Stimulated activated CD4-positive, alpha-beta T cell treated with anti-CD3 and anti-CD28 coated beads, Interleukin-1b, Interleukin-23, amount 100 ng/mL, for 24 hours (primary cell): ENCODE data around the gene CDH4.

Experiments
- DNase-seq, 4 experiments: peaks; one replicate each; pipeline ENCODE4 v3.0.0-alpha.2; 2020; ENCODE audit warnings: low read depth in 4 of 4, low spot score in 1 of 4

Gene CDH4

DNA sequence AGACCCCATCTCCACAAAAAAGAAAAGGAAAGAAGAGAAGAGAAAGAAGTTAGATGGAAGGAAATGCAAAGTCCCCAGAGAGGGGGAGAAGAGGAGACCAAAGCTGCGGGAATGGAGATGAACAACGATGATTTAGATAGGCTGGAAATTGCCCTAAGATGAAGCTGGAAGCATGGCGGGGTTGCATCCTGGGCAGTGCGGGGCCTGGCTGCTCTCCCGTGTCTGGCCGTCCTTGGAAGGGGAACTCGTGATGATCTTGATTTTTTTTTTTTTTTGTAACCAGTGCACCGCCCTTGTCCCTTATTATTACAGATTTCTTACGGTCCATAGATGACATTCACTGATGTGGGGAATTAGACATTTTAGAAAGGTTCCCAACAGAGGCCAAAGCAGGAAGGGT, 276.5 kb downstream of the CDH4 start:
- no peak for DNase-seq

GRCh38 chr20:61529354-61529753, 277.3 kb downstream of the CDH4 start:
- no peak for DNase-seq

GRCh38 chr20:61531553-61532345, 279.7 kb downstream of the CDH4 start:
- DNase-seq, result no peak

DNA sequence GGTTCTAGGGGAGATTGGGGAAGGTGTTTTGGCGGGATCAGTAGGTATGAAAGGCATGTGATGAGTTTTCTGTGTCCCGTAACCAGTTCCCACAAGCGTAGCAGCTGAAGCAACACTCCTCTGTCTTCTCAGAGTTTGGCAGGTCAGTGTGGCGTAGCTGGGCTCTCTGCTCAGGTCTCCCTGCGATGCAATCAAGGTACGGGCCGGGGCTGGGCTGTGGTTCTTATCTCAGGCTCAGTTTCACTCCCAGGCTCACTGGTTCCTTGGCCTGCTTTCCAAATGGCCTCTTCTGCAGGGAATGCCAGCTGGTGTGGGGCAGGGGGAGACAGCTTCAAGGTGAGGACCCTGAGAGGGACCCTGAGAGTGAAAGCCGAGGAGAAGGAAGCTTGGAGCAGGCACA, 280.7 kb downstream of the CDH4 start:
- no peak for DNase-seq

DNA sequence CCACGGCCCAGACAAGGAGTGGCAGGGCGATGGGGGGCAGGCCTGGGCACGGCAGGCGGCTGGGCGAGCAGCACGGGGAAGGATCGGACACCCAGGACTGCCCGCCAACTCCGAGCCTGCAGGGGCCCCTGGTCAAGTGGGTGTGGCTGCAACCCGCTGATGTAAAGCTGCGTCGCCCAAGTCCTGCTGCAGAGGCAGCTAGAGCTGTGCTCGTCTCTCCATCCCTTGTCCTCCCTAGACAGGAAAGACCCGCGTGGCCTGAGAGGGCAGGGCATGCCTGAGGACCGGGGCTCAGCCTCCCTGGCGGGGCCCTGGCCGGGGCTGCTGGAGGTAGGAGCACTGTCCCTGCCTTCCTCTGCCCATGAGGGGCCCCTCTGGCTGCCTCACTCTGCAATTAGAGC, 281.2 kb downstream of the CDH4 start:
- DNase-seq, result no peak

GRCh38 chr20:61534346-61534745, 282.3 kb downstream of the CDH4 start:
- no peak for DNase-seq

DNA sequence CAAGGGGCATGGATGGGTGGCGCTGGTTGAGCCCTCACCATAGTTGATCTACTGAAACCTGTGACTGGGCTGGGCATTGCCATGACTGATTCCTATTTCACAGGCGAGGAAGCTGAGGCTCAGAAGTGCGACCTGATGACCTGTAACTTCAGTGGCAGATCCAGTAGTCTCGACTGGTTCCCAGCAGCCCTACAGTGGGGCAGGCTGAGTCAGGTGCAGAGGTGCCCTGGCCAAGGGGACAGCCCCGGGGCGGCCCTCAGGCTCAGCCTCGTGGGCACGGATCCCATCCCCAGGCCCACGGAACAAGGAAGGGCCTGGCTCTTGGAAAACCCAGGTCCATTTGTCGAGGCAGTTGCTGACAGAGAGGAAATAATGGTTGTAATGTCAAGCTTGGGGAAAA, 283.0 kb downstream of the CDH4 start:
- no peak for DNase-seq

DNA sequence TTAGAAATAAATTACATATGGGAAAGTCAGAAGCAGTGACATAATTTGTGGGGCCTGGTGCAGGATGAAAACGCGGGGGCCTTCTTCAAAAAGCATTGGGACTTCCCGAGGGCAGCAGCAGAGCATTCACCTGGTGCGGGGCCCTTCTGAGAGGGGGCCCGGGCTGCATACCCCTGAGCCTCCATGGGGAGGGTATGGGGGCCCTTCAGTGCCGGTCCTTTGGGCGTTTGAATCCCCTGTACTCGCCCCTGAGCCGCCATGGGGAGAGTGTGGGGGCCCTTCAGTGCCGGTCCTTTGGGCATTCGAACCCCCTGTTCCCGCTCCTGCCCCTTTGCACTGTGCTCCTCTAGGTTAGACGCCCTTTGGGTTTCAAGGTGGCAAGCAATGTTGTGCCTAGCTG, 283.5 kb downstream of the CDH4 start:
- no peak for DNase-seq

DNA sequence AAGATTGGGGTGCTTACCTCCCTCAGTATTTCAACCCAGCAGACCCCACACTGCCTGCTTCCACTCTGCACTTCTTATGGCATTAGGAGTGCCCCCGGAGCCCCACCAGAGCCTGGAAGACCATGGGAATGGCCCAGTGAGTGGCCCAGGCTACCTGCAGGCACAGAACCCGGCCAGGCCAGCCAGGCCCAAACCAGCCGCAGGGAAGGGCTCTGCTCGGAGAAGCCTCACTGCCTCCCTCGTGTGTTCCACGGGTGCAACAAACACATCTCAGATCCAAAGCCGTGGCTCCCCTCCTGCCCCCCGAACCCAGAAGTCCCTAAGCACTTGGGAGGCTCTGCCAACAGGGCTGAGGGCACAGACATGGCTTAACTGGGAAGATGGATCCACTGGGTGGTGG, 283.9 kb downstream of the CDH4 start:
- no peak for DNase-seq

DNA sequence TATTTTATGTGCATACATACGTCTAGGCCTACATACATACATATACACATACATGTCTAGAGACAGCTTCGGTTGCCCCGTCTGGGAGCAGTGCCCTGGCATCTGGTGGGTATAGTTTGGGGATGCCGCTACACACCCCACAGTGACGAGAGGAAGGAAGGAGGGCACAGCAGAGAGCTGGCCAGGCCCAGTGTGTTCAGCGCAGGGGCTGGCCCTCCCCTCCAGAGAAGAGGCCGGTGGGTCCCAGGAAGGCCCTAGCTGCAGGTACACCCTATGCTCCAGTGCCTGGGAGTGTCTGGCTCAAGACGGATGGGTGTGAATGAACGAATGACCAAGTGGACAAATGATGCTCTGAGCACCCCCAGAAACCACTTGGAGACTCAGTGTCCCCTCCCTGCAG, 284.6 kb downstream of the CDH4 start:
- no peak for DNase-seq

DNA sequence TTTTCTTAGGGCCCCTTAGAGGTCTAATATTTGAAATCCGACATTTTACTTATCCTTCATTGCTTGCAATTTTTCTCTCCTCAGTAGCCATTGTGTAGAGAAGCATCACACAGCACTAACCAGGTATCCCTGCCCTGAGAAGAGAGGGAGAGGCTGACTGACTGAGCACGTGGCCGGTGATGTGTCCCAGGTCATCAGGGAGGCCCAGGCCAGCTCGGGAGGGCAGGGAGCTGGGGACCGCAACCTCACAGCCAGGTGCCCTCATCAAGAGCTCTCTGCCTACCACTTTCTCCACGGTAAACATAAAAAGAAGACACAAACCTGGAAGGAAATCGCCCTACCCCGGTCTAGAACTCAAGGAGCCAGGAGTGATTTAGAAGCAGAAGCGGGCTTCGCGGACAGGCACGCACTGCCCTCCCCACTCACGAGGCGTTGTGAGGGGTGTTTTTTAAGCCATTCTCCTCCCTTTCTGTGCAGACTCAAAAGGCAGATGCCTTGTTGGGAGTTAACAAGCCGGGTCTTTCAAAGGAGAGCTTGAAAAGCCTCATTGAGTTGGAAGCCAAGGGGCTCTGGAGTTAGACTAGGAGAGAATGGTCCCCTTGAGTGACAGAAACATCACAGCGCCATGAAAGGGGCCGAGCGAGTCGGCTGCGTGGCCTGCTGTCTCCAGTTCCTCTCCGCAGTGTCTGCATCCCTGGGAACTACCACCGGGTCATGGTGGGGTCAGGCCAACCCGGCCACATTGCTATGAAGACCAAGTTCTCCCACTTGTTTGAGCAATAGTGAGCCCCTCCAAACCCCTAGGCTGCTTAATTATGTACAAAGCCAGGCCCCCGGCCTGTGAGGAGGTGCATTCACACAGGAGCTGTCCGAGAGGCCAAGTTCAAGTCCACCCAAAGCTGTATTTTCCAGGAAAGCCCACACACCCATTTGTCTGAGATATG, 285.4 kb downstream of the CDH4 start:
- DNase-seq, result no peak

DNA sequence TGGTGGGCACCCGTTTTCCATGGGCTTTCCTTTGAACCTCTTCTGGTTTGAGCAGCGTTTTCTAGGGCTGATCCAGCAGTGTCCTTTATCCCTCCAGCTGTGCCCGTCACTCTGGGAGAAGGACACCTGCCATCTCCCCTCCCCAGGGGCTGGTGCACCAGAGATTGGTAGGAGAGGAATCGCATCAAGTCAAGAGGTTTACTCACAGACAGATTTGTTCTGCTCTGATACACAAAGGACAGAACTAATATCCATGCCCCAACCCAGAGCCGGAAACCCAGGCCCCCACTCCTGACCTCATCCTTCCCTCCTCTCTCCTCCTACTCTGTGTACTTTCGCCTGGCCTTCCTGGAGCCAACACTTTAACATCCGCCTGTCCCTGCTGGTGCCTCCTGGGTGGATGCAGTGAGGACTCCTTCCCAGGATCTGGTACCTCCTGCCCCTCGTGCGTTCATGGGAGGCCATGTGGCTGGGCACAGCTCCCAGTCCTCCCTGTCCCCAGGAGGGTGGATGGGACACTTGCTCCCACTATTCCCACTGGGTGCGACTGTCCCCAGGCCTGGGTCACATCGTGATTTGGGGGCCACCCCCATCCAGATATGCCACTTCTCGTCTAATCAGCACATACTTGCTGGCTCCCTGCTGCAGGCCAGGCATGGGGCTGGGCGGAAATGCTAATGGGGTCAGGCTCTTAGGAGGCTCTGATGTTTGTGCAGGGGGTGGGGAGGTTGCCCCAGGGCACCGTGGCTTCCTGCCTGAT, 286.3 kb downstream of the CDH4 start:
- no peak for DNase-seq

GRCh38 chr20:61538943-61539265, 286.8 kb downstream of the CDH4 start:
- DNase-seq, result no peak

DNA sequence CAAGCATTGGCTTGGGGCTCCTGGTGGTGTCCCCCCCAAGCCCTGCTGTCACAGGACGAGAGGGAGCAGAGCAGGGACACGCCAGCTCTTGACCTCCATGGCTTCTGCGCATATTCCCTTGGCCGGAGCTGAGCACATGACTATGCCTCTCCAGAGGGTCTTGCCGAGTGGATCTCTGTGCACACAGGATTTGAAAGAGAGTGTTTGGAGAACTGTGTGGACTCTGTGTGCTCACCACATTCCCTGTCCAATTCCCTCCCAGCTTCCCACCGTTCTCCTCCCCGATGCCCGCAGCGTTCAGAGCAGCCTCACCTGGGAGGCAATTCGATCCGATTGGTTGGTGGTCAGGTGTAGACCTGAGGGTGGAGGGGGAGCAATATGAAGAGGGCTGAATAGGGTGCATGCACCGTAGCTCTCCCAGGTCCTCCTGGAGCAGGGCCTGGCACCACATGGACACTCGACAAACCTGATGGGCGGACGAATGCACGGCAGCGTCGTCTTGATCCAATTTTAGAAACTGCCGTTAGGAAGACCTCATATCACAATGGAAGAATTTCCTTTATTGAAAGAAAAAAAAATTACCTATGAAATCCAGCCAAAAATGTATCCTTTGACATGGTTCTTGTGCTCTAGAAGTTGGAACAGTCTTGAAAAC, 287.8 kb downstream of the CDH4 start:
- DNase-seq, result no peak

DNA sequence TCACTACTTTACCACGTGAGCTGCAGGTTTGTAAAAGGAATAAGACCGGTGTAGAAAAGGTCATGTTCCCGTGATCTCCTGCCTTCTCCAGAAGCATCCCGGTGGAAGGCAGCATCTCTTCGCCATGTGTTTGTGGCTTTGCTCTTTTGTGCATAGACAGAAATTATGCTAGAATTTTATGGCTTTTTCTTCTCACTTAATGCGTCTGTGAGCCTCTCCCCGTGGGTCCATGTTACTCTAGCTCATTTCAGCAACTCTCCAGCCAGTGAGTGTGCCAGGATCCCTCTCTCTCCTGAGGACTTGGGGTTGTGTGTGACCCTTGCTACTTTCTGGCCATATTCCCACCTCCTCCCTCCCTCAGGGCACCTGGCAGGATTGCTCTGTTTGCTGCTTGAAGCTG, 289.5 kb downstream of the CDH4 start:
- no peak for DNase-seq

- DNase-seq, result no peak
Observed at GRCh38 chr20:61543086-61543485, 291.0 kb downstream of the CDH4 start.

DNA sequence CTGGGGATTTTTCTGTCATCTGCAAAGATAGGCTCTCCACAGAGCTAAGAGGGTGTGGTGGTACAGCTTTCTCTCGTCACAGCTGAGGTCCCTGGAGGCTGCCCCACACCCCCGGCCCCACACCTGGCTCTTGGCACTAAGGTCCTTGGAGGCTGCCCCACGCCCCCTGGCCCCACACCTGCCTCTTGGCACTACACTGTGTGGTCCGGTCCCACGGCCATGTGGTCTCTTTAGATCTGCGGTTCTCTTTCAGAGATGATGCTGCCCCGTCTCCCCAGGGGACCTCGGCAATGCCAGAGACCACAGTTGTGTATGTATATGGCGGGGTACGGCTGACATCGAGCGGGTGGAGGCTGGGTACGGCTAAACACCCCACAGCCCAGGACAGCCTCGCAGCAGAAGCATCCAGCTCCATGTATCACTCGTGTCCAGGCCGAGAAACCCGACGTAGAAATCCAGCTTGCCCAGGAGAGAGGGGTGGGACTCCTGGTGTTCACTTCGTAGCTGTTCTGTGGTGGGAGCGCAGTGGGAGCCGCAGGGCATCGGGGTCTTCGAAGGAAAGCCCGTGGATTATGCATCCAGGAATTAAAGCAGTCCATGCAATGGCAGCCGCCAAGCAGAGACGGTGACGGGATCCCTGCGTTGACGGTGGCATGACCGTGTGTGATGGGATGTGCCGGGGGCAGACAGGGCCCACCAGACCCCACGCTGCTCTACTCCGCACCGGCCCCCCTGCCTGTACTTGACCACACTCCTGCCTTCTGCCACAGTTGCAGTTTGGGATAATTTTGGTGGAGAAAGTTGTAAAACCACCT, 292.1 kb downstream of the CDH4 start:
- DNase-seq, result no peak

DNA sequence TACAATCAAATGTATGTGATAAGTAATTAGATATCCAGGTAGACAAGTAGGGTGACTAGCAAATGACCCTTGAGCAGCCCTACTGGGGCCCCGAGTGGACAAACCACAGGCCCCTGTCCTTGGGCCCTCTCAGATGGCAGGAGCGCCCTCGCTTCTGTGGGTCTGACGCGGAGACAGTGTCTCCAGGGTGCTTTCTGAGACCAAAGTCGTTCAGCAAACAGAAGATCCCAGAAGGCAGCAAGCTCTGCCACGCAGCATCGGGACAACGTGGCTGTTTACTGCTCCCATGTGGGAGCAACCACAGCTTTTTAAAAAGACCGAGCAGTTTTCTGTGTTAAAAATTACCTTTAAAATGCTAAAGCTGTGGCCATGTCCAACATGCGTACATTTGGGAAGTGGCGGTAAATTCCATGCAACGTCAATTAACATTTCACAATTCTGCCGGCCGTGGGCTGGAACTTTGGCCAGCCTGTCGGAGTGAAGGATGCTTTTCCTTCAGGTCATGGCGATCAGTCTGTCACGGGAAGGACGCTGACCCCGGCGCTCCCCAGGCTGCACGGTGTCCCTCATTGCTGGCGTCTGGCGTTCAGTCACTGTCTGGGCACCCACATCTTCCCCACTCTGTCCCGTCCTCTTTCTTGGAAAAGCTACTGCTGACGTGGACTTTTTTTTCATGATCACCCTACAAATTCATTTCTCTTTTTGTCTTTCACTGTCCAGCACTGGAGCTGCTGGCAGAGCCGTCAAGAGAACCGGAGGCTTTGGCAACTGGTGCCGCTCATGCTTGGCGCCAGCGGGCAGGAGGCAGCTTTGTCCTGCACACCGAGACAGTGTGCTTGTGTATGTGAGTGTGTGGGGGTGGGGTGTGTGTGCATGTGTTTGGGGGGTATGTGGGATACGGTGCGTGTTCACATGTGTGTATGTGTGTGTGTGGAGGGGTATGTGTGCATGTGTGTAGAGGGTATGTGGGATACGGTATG, 293.1 kb downstream of the CDH4 start:
- DNase-seq, result no peak

DNA sequence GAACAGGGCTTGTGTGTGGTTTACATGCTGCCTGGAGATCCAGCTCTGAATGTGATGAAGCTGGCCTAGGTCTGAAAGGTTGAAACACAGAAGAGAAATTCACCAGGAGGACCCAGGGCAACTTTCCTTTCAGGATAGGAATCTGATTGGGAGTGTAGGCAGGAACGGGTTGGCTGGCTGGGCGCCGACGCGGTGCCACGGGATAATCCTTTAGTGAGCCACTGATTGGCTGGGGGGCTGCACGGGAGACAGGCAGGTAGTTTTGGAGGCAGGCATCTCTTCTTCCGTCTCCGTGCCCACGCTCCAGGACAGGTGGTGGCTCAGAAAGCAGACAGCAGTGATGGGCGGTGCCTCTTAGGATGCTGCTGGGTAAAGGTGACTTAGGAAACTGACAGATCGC, 294.6 kb downstream of the CDH4 start:
- no peak for DNase-seq
